ENCODE measurements around the gene C6orf136. TPM values are rescaled to one million over a fixed set of nuclear protein-coding genes. Genes with fewer than 3 reads are reported as not detected.

Gene C6orf136
- total RNA-seq, 1 experiment from 2014 or later = 25.0 TPM

DNA sequence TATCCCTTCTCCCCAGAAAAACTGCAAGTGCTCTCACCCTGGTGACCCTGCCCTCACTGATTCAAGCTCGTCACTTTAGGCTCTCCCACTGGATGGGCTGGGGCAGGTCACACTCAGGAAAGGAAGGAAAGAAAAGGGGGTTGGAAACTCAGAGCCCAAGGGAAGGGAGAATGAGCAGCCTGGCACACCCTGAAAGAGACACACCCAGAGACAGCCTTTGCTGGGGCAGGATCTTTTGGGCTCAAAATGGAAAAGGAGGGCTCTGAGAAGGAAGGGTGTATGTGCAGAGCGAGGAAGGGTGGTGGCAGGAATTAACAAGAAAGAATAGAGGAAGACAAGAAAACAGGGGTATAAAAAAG lies 37.0 kb downstream of the C6orf136 start:
- peak overlapping the region; percentile 88 for H3K4me3 ChIP-seq (ENCODE audit: low read depth, low read length, poor library complexity, severe bottlenecking)
- TF ChIP-seq EZH2 (IDR thresholded peaks at IDR 0.05; ENCODE audit: borderline replicate concordance, low read depth, low read length, poor library complexity, severe bottlenecking) = no peak
- no peak for TF ChIP-seq CTCF (conservative IDR thresholded peaks at IDR 0.05; ENCODE audit: low read depth, low read length)
- BruUV-seq (replicated peaks) = no TSS peak
- H3K4me1 ChIP-seq (ENCODE audit: insufficient read depth, low read length, poor library complexity, severe bottlenecking) = peaks cover 48% of the 10 kb centered on the region
- H3K36me3 ChIP-seq (ENCODE audit: insufficient read depth, low read length, poor library complexity, severe bottlenecking) = no peaks in the 10 kb centered on the region
- DNase-seq (ENCODE audit: low spot score) = no peak
- no peaks in the 10 kb centered on the region for H3K9me3 ChIP-seq (ENCODE audit: low read depth, low read length, poor library complexity, severe bottlenecking)
- H3K27me3 ChIP-seq (replicated peaks; ENCODE audit: insufficient read depth, low read depth, low read length, poor library complexity) = no peaks in the 10 kb centered on the region
- POLR2A ChIA-PET (ENCODE audit: low non-redundant PET) = no interaction called here
- peak overlapping the region; percentile 80 for H3K27ac ChIP-seq (ENCODE audit: low read depth, low read length, poor library complexity, severe bottlenecking)
- CTCF ChIA-PET = interaction anchor here (1.7 kb wide), 1 partner anchor 47 kb away, joined by 5 read pairs; no protein-coding TSS in a partner anchor
- intact Hi-C loops (cut with micrococcal nuclease; ENCODE audit: unreplicated experiment) = no loop called here

- POLR2A ChIA-PET (ENCODE audit: low non-redundant PET) = no interaction called here
Measured at GRCh38 chr6:30684386-30685156, 37.6 kb downstream of the C6orf136 start.

GRCh38 chr6:30685157-30686008 lies 38.5 kb downstream of the C6orf136 start:
- intact Hi-C loops (cut with micrococcal nuclease; ENCODE audit: unreplicated experiment) = no loop called here
- Histone ChIP-seq H3K27ac (ENCODE audit: low read depth, low read length, poor library complexity, severe bottlenecking) (peak overlapping the region; percentile 80), H3K4me3 (ENCODE audit: low read depth, low read length, poor library complexity, severe bottlenecking) (peak overlapping the region; percentile 88), H3K27me3 (replicated peaks; ENCODE audit: insufficient read depth, low read depth, low read length, poor library complexity) (no peaks in the 10 kb centered on the region), H3K9me3 (ENCODE audit: low read depth, low read length, poor library complexity, severe bottlenecking) (no peaks in the 10 kb centered on the region), H3K36me3 (ENCODE audit: insufficient read depth, low read length, poor library complexity, severe bottlenecking) (no peaks in the 10 kb centered on the region), H3K4me1 (ENCODE audit: insufficient read depth, low read length, poor library complexity, severe bottlenecking) (peaks cover 57% of the 10 kb centered on the region)
- CTCF ChIA-PET = no interaction called here
- TF ChIP-seq CTCF (conservative IDR thresholded peaks at IDR 0.05; ENCODE audit: low read depth, low read length) (peak; percentile 29), EZH2 (IDR thresholded peaks at IDR 0.05; ENCODE audit: borderline replicate concordance, low read depth, low read length, poor library complexity, severe bottlenecking) (no peak)
- no TSS peak for BruUV-seq (replicated peaks)
- POLR2A ChIA-PET (ENCODE audit: low non-redundant PET) = no interaction called here
- no peak for DNase-seq (ENCODE audit: low spot score)

More at GRCh38 chr6:30684386-30685156, 37.6 kb downstream of the C6orf136 start:
- no peaks in the 10 kb centered on the region for H3K9me3 ChIP-seq (ENCODE audit: low read depth, low read length, poor library complexity, severe bottlenecking)
- peak overlapping the region; percentile 80 for H3K27ac ChIP-seq (ENCODE audit: low read depth, low read length, poor library complexity, severe bottlenecking)
- H3K36me3 ChIP-seq (ENCODE audit: insufficient read depth, low read length, poor library complexity, severe bottlenecking) = no peaks in the 10 kb centered on the region
- BruUV-seq (replicated peaks) = no TSS peak
- intact Hi-C loops (cut with micrococcal nuclease; ENCODE audit: unreplicated experiment) = no loop called here
- no peak for DNase-seq (ENCODE audit: low spot score)
- peak overlapping the region; percentile 88 for H3K4me3 ChIP-seq (ENCODE audit: low read depth, low read length, poor library complexity, severe bottlenecking)
- H3K27me3 ChIP-seq (replicated peaks; ENCODE audit: insufficient read depth, low read depth, low read length, poor library complexity) = no peaks in the 10 kb centered on the region
- CTCF ChIA-PET = no interaction called here
- H3K4me1 ChIP-seq (ENCODE audit: insufficient read depth, low read length, poor library complexity, severe bottlenecking) = peaks cover 51% of the 10 kb centered on the region
- no peak for TF ChIP-seq EZH2 (IDR thresholded peaks at IDR 0.05; ENCODE audit: borderline replicate concordance, low read depth, low read length, poor library complexity, severe bottlenecking)
- no peak for TF ChIP-seq CTCF (conservative IDR thresholded peaks at IDR 0.05; ENCODE audit: low read depth, low read length)
